ENCODE measurements around the gene PPM1L. TPM values are rescaled to one million over a fixed set of nuclear protein-coding genes. Genes with fewer than 3 reads are reported as not detected.

Gene PPM1L
- total and polyA plus RNA-seq, 10 of the 15 experiments (the other 5 are each of a cell fraction or from before 2014, with no cell fraction given) = under 0.01 to 0.33 (median 0.06) TPM; not detected in 1

- ATAC-seq (no peak), DNase-seq (ENCODE audit: low read depth, low spot score) (no peak), FAIRE-seq (no peak)
- in situ Hi-C loops (cut with MboI) = no loop called here
- ChIA-PET POLR2A (no interaction called here), SMC1A (ENCODE audit: uncharacterized antibody, unreplicated experiment) (no interaction called here), CTCF (no interaction called here), RAD21 (ENCODE audit: unreplicated experiment) (no interaction called here)
- no TSS peak for BruUV-seq (replicated peaks)
- Histone ChIP-seq H3K79me2 (ENCODE audit: control insufficient read depth, insufficient read depth, low read length) (no peaks in the 10 kb centered on the region), H4K20me1 (ENCODE audit: control insufficient read depth, insufficient read depth) (no peaks in the 10 kb centered on the region), H3K27me3 (replicated peaks in 1 of 2; ENCODE audit: control insufficient read depth in 2 of 2, insufficient read depth in 2 of 2, low read length in 1 of 2) (no peaks in the 10 kb centered on the region), H3K4me2 (ENCODE audit: control insufficient read depth, insufficient read depth) (no peak overlapping the region), H3K9ac (ENCODE audit: control insufficient read depth, insufficient read depth, low read length) (no peak overlapping the region), H3K9me3 (replicated peaks; ENCODE audit: control insufficient read depth, insufficient read depth, low read length) (no peaks in the 10 kb centered on the region), H3K36me3 (ENCODE audit: control insufficient read depth in 2 of 2, insufficient read depth in 2 of 2, low read length in 1 of 2) (no peaks in the 10 kb centered on the region), H3K4me1 (ENCODE audit: control insufficient read depth, insufficient read depth, low read length) (no peaks in the 10 kb centered on the region), H3K27ac (ENCODE audit: control insufficient read depth, insufficient read depth) (no peak overlapping the region), H2AFZ (ENCODE audit: control insufficient read depth, low read depth, low read length) (no peak overlapping the region), H3K4me3 (no peak overlapping the region)
- no peak for TF ChIP-seq CHD2 (IDR thresholded peaks at IDR 0.05; ENCODE audit: borderline replicate concordance, low read depth, low read length)
- no peak for TF ChIP-seq KLF5 (IDR thresholded peaks at IDR 0.05; ENCODE audit: partially characterized antibody)
- TF ChIP-seq TBL1XR1 (IDR thresholded peaks at IDR 0.05; ENCODE audit: low read depth, low read length) = no peak
- intact Hi-C loops (cut with micrococcal nuclease; ENCODE audit: unreplicated experiment) = no loop called here
- WGBS (ENCODE audit: insufficient coverage, insufficient replicate concordance, low lambda C conversion rate, missing lambda C conversion rate) = 31% methylated on average over 3 of the region's 3 CpGs
Measured at GRCh38 chr3:160831401-160831800, 75.4 kb downstream of the PPM1L start.

- H4K20me1 ChIP-seq (ENCODE audit: control insufficient read depth, insufficient read depth) = no peaks in the 10 kb centered on the region
- no peak overlapping the region for H2AFZ ChIP-seq (ENCODE audit: control insufficient read depth, low read depth, low read length)
- POLR2A ChIA-PET = no interaction called here
- no peak for DNase-seq (ENCODE audit: low read depth, low spot score)
- no peak overlapping the region for H3K4me2 ChIP-seq (ENCODE audit: control insufficient read depth, insufficient read depth)
- FAIRE-seq = no peak
- TF ChIP-seq RUNX3 (IDR thresholded peaks at IDR 0.05; ENCODE audit: low read length) (peak; percentile 31; the same call in 1 of the 2 replicates), BCL11A (IDR thresholded peaks at IDR 0.05; ENCODE audit: low read depth, low read length) (no peak), MTA3 (IDR thresholded peaks at IDR 0.05; ENCODE audit: borderline replicate concordance, low read length) (no peak), MYC (IDR thresholded peaks at IDR 0.05; ENCODE audit: insufficient read depth, insufficient read length, insufficient replicate concordance, low read length, severe bottlenecking) (no peak), PKNOX1 (IDR thresholded peaks at IDR 0.05) (no peak)
- ATAC-seq = no peak
- no peaks in the 10 kb centered on the region for H3K36me3 ChIP-seq (ENCODE audit: control insufficient read depth in 2 of 2, insufficient read depth in 2 of 2, low read length in 1 of 2)
- no peak overlapping the region for H3K27ac ChIP-seq (ENCODE audit: control insufficient read depth, insufficient read depth)
- no peaks in the 10 kb centered on the region for H3K27me3 ChIP-seq (replicated peaks in 1 of 2; ENCODE audit: control insufficient read depth in 2 of 2, insufficient read depth in 2 of 2, low read length in 1 of 2)
- no peaks in the 10 kb centered on the region for H3K79me2 ChIP-seq (ENCODE audit: control insufficient read depth, insufficient read depth, low read length)
- RAD21 ChIA-PET (ENCODE audit: unreplicated experiment) = no interaction called here
- WGBS (ENCODE audit: insufficient coverage, insufficient replicate concordance, low lambda C conversion rate, missing lambda C conversion rate) = 17% methylated on average over 3 of the region's 3 CpGs
- no peak overlapping the region for H3K9ac ChIP-seq (ENCODE audit: control insufficient read depth, insufficient read depth, low read length)
- H3K4me1 ChIP-seq (ENCODE audit: control insufficient read depth, insufficient read depth, low read length) = no peaks in the 10 kb centered on the region
- no peak overlapping the region for H3K4me3 ChIP-seq
- no peaks in the 10 kb centered on the region for H3K9me3 ChIP-seq (replicated peaks; ENCODE audit: control insufficient read depth, insufficient read depth, low read length)
- in situ Hi-C loops (cut with MboI) (no loop called here), intact Hi-C loops (cut with micrococcal nuclease; ENCODE audit: unreplicated experiment) (no loop called here)
- no TSS peak for BruUV-seq (replicated peaks)
- CTCF ChIA-PET = no interaction called here
- SMC1A ChIA-PET (ENCODE audit: uncharacterized antibody, unreplicated experiment) = interaction anchor here (1.1 kb wide), 1 partner anchor 21 kb away, joined by 3 read pairs; no protein-coding TSS in a partner anchor
Measured at GRCh38 chr3:160837394-160837980, 81.5 kb downstream of the PPM1L start.

All from GM12878 (cell line).